ENCODE results near the gene FLNB. TPM values are rescaled to one million over a fixed set of nuclear protein-coding genes. Genes with fewer than 3 reads are reported as not detected.

Gene FLNB
- total RNA-seq, 1 experiment from 2014 or later: 83.4 TPM

DNA sequence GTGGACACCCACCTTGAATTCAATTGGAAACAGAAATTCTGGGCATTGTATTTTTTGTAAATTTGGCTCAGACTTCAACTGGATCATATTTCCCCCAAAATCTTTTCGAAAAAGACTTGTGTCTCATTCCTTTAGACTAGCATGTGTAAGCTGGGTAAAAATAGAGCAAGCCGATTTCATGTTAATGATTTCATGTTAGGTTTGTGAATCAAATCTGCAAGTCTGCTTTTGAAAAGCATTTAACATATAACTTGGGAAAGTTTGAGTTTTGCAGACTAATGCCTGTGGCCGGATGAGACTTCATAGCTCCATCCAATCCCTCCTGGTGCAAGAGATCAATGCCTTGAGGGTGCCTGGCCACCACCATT, 64.5 kb downstream of the FLNB start:
- no peaks in the 10 kb centered on the region for H3K9me3 ChIP-seq (ENCODE audit: control insufficient read depth, low read depth, low read length)
- no peaks in the 10 kb centered on the region; the same call in 1 of the 2 replicates for H3K4me1 ChIP-seq (ENCODE audit: insufficient read depth, low read length)
- peaks cover 8% of the 10 kb centered on the region for H3K79me1 ChIP-seq (ENCODE audit: insufficient read depth, low read depth, low read length, poor library complexity, severe bottlenecking)
- H2BK5ac ChIP-seq (ENCODE audit: insufficient read length, low read length): no peak overlapping the region
- peaks cover 10 to 15% of the 10 kb centered on the region in 2 experiments for H3K4me1 Mint-ChIP-seq
- no CpG with 5 or more reads among the region's 3 CpGs for WGBS (ENCODE audit: extremely low coverage, insufficient read length, low lambda C conversion rate)
- no peak overlapping the region for H3K18ac ChIP-seq (ENCODE audit: insufficient read length, low read depth, low read length)
- no peaks in the 10 kb centered on the region for H4K20me1 ChIP-seq (ENCODE audit: control insufficient read depth, insufficient read depth, insufficient read length)
- no peak overlapping the region for H2BK15ac ChIP-seq (ENCODE audit: low read depth, low read length)
- H4K8ac ChIP-seq (replicated peaks; ENCODE audit: insufficient read length, low read depth, low read length): no peak overlapping the region
- H3K23me2 ChIP-seq (ENCODE audit: insufficient read length, low read depth, low read length, poor library complexity, severe bottlenecking): no peaks in the 10 kb centered on the region
- H3K27ac ChIP-seq (ENCODE audit: insufficient read length, low read depth, low read length): no peak overlapping the region
- H3K9me3 Mint-ChIP-seq: no peaks in the 10 kb centered on the region
- no peak overlapping the region for H2AK5ac ChIP-seq (ENCODE audit: insufficient read length, low read length)
- peaks cover 5% of the 10 kb centered on the region; the same call in 1 of the 2 replicates for H3K79me2 ChIP-seq (ENCODE audit: insufficient read depth, low read length)
- H3K27me3 ChIP-seq (ENCODE audit: insufficient read depth, low read length): no peaks in the 10 kb centered on the region
- no peak overlapping the region for H3K9ac ChIP-seq (ENCODE audit: extremely low read depth, insufficient read length, low read length)
- no peak overlapping the region for H3K27ac Mint-ChIP-seq
- DNase-seq: no peak
- H2BK20ac ChIP-seq (ENCODE audit: low read depth, low read length, poor library complexity, severe bottlenecking): no peak overlapping the region
- H3K23ac ChIP-seq (ENCODE audit: insufficient read length, low read depth, low read length): no peak overlapping the region
- H3K4me2 ChIP-seq (ENCODE audit: insufficient read depth, insufficient read length, low read length): no peak overlapping the region
- no peak overlapping the region for H3K14ac ChIP-seq (ENCODE audit: insufficient read depth, low read length)
- H3K27me3 Mint-ChIP-seq (ENCODE audit: low read depth): no peaks in the 10 kb centered on the region
- H3K36me3 Mint-ChIP-seq (ENCODE audit: insufficient read depth in 1 of 3, low read depth in 3 of 3): peaks cover 0 to 7% (median 1%) of the 10 kb centered on the region in 3 experiments; a peak in 3 of 7 replicates
- no peak overlapping the region for H3K4me3 Mint-ChIP-seq
- no peak overlapping the region for H2BK120ac ChIP-seq (ENCODE audit: low read depth, low read length, poor library complexity, severe bottlenecking)
- no peak overlapping the region for H2BK12ac ChIP-seq (ENCODE audit: insufficient read length, low read depth, low read length)
- no peak overlapping the region for H3K56ac ChIP-seq (ENCODE audit: insufficient read length, low read depth, low read length)
- H3T11ph ChIP-seq (ENCODE audit: low read length): no peak overlapping the region
- no peak overlapping the region for H4K91ac ChIP-seq (ENCODE audit: insufficient read length, low read depth, low read length)
- H2AFZ ChIP-seq (ENCODE audit: low read length): no peak overlapping the region
- no peak for TF ChIP-seq CTCF (conservative IDR thresholded peaks at IDR 0.05)
- H3K4ac ChIP-seq (ENCODE audit: low read depth, low read length): no peak overlapping the region
- H4K5ac ChIP-seq (ENCODE audit: insufficient read length, low read depth, low read length): no peak overlapping the region

All from H9 (cell line).